Activated CD4-positive, alpha-beta memory T cell treated with anti-CD3 and anti-CD28 coated beads for 36 hours (primary cell): ENCODE results near the gene NTRK3. TPM values are rescaled to one million over a fixed set of nuclear protein-coding genes. Genes with fewer than 3 reads are reported as not detected.

ENCODE experiments used
- CTCF ChIA-PET: fragments of 350-600 bp; sonication (Branson Sonifier 250); formaldehyde crosslinking; loops from one replicate; lab custom pipeline; 2021; ENCODE audit warnings: antibody characterized with exemption, inconsistent platforms; lab: Charles Lee
- POLR2A ChIA-PET: fragments of 350-600 bp; sonication (Branson Sonifier 250); formaldehyde crosslinking; loops from one replicate; lab custom pipeline; 2021; ENCODE audit warnings: antibody characterized with exemption; lab: Charles Lee
- DNase-seq: peaks from one replicate; pipeline ENCODE4 v3.0.0-alpha.2; 2020
- H3K27ac Mint-ChIP-seq: one replicate; pipeline ENCODE4 v1.8.0; 2021; ENCODE audit warnings: mixed read lengths
- H3K27me3 Mint-ChIP-seq: one replicate; pipeline ENCODE4 v1.8.0; 2021; ENCODE audit warnings: mixed read lengths
- H3K36me3 Mint-ChIP-seq: one replicate; pipeline ENCODE4 v1.8.0; 2021; ENCODE audit warnings: mixed read lengths
- H3K4me1 Mint-ChIP-seq: one replicate; pipeline ENCODE4 v1.8.0; 2021; ENCODE audit warnings: low read depth, mixed read lengths
- H3K4me3 Mint-ChIP-seq: one replicate; pipeline ENCODE4 v1.8.0; 2021; ENCODE audit warnings: mild to moderate bottlenecking, mixed read lengths
- H3K9me3 Mint-ChIP-seq: one replicate; pipeline ENCODE4 v1.8.0; 2021; ENCODE audit warnings: mixed read lengths
- intact Hi-C: fragments of 100-400 bp; cut with micrococcal nuclease; formaldehyde crosslinking; loops from one replicate; pipeline ENCODE4 v1.15.1; 2023
- total RNA-seq, 2 experiments: library from RNA; stranded (reverse); gene quantifications; one replicate each; pipeline ENCODE4 v1.2.3, GENCODE V29; 2021

Gene NTRK3
- total RNA-seq, 2 experiments from 2014 or later, result 0.78 to 0.85 TPM

DNA sequence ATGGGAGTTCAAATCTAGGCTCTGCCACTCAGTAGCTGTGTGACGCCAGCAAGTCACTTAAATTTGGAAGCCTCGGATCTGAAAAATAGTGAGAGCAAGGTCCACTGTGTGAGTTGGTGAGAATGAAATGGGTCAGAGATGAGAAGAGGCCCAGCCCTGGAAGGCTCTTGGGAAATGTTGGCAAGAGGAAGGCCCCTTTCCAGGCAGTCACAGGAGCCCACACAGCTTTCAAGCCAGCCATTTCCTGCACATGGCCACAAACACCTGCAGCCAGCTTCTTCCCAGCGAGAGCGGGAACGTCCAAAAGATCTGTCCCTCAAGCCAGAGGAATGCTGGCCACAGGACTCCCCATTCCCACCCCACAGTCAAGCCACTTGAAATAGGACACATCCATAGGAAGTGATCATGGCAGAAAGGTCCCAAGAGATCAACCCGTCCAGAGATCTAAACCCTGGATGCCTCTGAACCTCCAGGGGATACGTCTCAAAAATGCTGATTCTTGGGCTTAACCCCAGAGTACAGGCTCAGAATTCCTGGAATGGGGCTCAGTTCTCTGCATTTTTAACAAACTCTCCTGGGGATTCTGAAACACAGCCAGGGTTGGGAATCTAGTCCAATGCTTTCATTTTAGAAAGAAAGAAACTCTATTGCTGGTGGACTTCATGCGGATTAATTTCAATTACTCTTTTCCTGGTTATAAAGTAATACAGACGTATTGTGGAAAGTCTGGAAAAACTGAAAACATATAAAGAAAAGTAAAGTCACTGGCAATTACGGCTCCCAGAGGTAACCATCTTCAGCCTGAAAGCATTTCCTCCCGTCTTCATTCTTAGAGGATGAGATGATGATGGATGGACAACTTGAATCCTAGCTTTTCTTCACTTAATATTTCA, 35.9 kb downstream of the NTRK3 start:
- CTCF ChIA-PET, result interaction anchor here (0.6 kb wide), 1 partner anchor 19 kb away, joined by 3 read pairs; no protein-coding TSS in a partner anchor
- H3K4me1 Mint-ChIP-seq, result no peaks in the 10 kb centered on the region
- H3K4me3 Mint-ChIP-seq, result no peak overlapping the region
- intact Hi-C loops, result no loop called here
- H3K9me3 Mint-ChIP-seq, result no peaks in the 10 kb centered on the region
- H3K27me3 Mint-ChIP-seq, result peaks cover 4% of the 10 kb centered on the region
- no peaks in the 10 kb centered on the region for H3K36me3 Mint-ChIP-seq
- DNase-seq, result no peak
- no peak overlapping the region for H3K27ac Mint-ChIP-seq
- POLR2A ChIA-PET, result no interaction called here

DNA sequence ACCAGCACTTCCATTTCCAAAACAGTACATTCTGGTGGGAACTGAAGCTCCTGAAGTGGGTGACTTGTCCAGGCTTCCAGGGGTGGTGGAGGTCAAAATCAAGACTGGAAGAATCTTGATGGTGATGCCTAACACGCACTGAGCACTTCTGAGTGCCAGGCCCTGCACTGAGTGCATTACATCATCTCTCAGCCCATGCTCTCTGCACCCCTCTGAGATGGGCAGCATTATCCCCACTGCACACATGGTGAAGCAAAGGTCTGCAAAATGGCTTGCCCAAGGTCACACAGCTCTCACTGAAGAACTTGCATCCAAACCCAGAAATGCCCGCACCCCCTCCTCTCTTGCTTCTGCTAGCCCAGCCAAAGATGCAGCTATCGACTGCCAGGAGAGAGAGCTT, 36.9 kb downstream of the NTRK3 start:
- ChIA-PET CTCF (interaction anchor here (0.6 to 1.1 kb wide), 2 partner anchors 22 to 31 kb away, joined by 3 to 4 read pairs; no protein-coding TSS in a partner anchor), POLR2A (no interaction called here)
- H3K9me3 Mint-ChIP-seq, result no peaks in the 10 kb centered on the region
- DNase-seq, result no peak
- H3K27me3 Mint-ChIP-seq, result no peaks in the 10 kb centered on the region
- H3K27ac Mint-ChIP-seq, result no peak overlapping the region
- no peaks in the 10 kb centered on the region for H3K36me3 Mint-ChIP-seq
- intact Hi-C loops, result no loop called here
- H3K4me3 Mint-ChIP-seq, result no peak overlapping the region
- no peaks in the 10 kb centered on the region for H3K4me1 Mint-ChIP-seq

DNA sequence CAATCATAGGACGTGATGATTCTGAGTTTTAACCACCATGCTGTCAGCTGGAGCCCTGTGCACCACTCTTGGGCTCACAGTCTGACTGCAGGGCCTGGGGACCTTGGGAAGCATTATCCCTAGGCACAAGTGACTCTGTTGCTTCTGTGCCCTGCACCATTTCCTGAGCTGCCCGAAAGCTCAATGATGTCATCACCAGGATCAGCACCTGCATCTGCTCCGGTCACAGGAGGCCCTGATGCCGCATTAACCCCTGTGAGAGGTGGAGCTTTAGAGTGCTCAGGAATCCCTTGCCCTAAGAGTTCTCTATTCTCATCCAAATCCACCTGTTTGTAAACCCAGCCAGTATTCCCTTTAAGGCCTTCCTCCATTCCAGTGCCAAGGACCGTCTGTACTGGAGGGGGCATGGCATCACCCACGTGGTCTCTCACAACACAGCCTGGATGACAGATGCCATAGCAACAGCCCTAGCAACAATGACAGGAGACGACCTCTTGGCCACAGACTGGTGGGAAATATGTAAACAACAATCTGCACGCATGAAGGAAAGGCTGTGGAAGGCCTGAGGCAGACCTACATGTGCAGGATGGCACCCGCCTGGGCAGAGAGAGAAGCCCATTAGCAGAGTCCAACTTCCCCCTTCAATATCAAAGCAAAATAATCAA, 37.9 kb downstream of the NTRK3 start:
- Mint-ChIP-seq H3K4me1 (no peaks in the 10 kb centered on the region), H3K36me3 (no peaks in the 10 kb centered on the region), H3K27ac (no peak overlapping the region), H3K4me3 (no peak overlapping the region), H3K27me3 (no peaks in the 10 kb centered on the region), H3K9me3 (no peaks in the 10 kb centered on the region)
- CTCF ChIA-PET, result interaction anchor here (1.1 kb wide), 1 partner anchor 23 kb away, joined by 3 read pairs; no protein-coding TSS in a partner anchor
- intact Hi-C loops, result no loop called here
- POLR2A ChIA-PET, result no interaction called here
- DNase-seq, result no peak

DNA sequence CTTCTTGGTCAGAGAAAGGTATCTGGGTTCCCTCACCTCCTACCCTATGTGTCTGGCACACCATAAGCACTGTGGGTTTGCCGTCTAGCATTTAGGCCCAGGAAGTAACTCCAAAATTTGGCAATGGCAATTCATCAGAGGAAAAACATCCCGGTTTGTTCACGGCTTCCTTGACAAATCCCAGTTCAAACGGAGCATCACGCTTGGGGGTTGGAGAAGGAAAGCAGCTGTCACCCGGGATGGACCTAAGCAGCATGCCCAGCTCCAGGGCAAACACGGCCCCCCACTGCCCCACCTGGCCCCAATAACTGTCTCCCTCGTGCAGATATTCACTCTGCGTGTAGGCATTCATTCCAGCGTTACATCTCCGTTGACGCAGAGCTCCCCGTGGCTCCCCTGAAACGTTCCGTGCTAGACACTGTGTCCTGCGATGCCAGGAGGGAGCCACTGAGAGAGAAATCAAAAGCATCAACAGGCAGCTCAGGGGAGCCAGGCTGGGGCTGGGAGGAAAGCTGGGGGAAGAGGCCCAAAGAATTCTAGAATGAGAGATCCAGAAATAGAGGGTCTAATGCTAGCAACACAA, 41.4 kb downstream of the NTRK3 start:
- intact Hi-C loops, result no loop called here
- peaks cover under 1% of the 10 kb centered on the region for H3K27me3 Mint-ChIP-seq
- H3K4me3 Mint-ChIP-seq, result no peak overlapping the region
- CTCF ChIA-PET, result interaction anchor here (1.6 kb wide), 1 partner anchor 31 kb away, joined by 8 read pairs; no protein-coding TSS in a partner anchor
- no peaks in the 10 kb centered on the region for H3K36me3 Mint-ChIP-seq
- H3K27ac Mint-ChIP-seq, result no peak overlapping the region
- POLR2A ChIA-PET, result no interaction called here
- DNase-seq, result no peak
- H3K4me1 Mint-ChIP-seq, result no peaks in the 10 kb centered on the region
- H3K9me3 Mint-ChIP-seq, result no peaks in the 10 kb centered on the region

DNA sequence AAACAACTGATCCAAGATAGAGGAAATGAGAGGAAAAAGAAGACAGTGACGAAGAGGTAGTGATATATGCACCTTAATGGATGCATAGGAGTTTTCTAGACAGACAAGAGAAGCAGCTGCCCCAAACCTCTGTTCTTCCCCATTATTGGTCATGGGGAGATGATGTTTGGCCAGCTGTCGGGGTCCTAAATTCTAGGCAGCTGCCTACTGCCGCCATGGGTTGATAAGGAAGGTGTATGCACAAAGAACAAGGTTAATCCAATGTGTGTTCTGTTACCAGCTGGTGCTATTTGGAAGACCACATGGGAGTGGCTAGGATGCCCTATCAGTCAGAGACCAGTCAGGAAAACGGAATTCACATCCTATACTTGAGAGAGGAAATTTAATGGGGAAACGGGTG, 47.4 kb downstream of the NTRK3 start:
- ChIA-PET CTCF (no interaction called here), POLR2A (no interaction called here)
- no peaks in the 10 kb centered on the region for H3K9me3 Mint-ChIP-seq
- no peak for DNase-seq
- peaks cover 10% of the 10 kb centered on the region for H3K27me3 Mint-ChIP-seq
- intact Hi-C loops, result no loop called here
- H3K4me1 Mint-ChIP-seq, result no peaks in the 10 kb centered on the region
- no peaks in the 10 kb centered on the region for H3K36me3 Mint-ChIP-seq
- H3K4me3 Mint-ChIP-seq, result no peak overlapping the region
- H3K27ac Mint-ChIP-seq, result no peak overlapping the region

DNA sequence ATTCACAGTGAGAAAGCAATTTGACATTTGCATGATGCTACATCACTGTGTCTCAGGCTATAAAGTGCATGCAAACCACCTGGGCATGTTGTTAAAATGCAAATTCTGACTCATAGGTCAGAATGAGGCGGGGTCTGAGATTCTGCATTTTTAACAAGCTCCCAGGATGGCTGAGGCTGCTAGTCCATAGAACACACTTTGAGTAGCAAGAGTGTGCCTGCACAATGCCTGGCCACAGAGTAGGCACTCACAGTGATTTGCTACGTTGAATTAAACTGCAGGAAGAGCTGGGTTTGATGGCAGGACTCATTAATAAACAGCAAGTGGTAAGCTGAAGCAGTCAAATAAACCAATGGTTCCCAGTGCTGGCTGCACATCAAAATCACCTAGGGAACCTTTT, 48.1 kb downstream of the NTRK3 start:
- peaks cover 11% of the 10 kb centered on the region for H3K27me3 Mint-ChIP-seq
- H3K36me3 Mint-ChIP-seq, result no peaks in the 10 kb centered on the region
- H3K27ac Mint-ChIP-seq, result no peak overlapping the region
- intact Hi-C loops, result no loop called here
- H3K4me1 Mint-ChIP-seq, result no peaks in the 10 kb centered on the region
- ChIA-PET POLR2A (no interaction called here), CTCF (interaction anchor here (1.2 kb wide), 1 partner anchor 1977 kb away, joined by 3 read pairs; no protein-coding TSS in a partner anchor)
- no peak overlapping the region for H3K4me3 Mint-ChIP-seq
- DNase-seq, result no peak
- no peaks in the 10 kb centered on the region for H3K9me3 Mint-ChIP-seq

DNA sequence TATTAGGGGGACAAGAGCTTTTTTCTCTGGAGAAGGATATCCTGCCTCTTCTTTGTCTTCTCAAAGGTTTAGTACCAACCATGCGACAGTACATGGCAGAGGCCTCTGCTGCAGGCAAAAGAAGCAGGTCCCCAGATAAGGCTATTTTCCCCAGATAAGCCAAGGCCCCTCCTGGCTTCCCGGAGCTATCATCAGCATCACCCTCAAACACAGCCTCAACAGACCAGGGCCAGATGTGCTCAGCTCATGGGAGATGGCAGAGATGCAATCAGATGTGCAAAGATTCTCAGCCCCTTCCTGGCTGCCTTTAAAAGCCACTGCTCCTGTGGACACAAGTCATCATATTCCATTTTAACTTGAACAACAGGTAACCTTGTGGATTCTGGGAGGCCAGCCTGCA, 49.0 kb downstream of the NTRK3 start:
- POLR2A ChIA-PET, result no interaction called here
- intact Hi-C loops, result no loop called here
- Mint-ChIP-seq H3K9me3 (no peaks in the 10 kb centered on the region), H3K4me1 (no peaks in the 10 kb centered on the region), H3K36me3 (no peaks in the 10 kb centered on the region), H3K27me3 (peaks cover 15% of the 10 kb centered on the region), H3K4me3 (no peak overlapping the region), H3K27ac (no peak overlapping the region)
- no peak for DNase-seq
- CTCF ChIA-PET, result interaction anchor here (1.2 kb wide), 1 partner anchor 1976 kb away, joined by 3 read pairs; no protein-coding TSS in a partner anchor

DNA sequence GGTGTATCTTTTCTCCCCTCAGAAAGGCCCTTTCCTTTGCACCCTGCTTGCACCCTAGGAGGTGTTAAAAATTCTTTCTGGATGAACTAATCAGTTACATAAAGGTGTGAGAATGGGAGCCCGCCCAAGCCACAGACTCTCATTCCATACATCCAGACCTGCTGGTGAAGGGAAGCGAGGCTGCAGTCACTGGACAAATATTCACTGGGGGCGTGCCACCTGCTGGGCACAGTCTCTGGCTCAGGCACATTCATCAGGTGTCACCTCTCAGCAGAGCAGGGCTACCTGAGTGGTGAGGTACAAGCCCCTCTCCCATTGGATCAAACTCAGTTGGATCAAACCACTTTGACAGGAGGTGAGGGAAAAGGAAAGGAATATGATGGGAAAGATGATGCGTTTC, 52.0 kb downstream of the NTRK3 start:
- Mint-ChIP-seq H3K27me3 (peaks cover 13% of the 10 kb centered on the region), H3K36me3 (no peaks in the 10 kb centered on the region), H3K9me3 (no peaks in the 10 kb centered on the region), H3K4me3 (no peak overlapping the region), H3K4me1 (no peaks in the 10 kb centered on the region), H3K27ac (no peak overlapping the region)
- no peak for DNase-seq
- intact Hi-C loops, result no loop called here
- ChIA-PET POLR2A (no interaction called here), CTCF (no interaction called here)

DNA sequence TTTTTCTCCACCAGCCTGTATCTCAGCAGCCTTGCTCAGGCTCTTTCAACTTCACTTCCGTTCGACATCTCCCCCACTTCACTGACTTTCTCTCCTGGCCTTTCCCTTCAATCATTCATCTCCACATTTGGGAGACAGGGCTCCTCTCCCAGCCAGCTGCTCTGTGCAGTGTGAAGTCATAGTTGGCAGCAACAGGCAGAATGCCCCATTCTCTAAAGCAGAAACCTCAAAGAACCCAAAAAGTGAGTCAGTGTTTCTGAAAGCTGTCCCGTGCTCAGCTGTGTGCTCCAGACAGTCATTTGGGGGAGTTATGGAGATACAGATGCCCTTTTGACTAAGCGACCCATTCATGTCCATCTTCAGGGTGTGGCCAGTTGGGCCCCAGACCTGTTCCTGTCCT, 54.3 kb downstream of the NTRK3 start:
- DNase-seq, result no peak
- H3K27ac Mint-ChIP-seq, result no peak overlapping the region
- H3K4me1 Mint-ChIP-seq, result no peaks in the 10 kb centered on the region
- no peaks in the 10 kb centered on the region for H3K36me3 Mint-ChIP-seq
- H3K9me3 Mint-ChIP-seq, result no peaks in the 10 kb centered on the region
- ChIA-PET CTCF (interaction anchor here (0.6 kb wide), 1 partner anchor 18 kb away, joined by 3 read pairs; no protein-coding TSS in a partner anchor), POLR2A (no interaction called here)
- intact Hi-C loops, result no loop called here
- peaks cover 5% of the 10 kb centered on the region for H3K27me3 Mint-ChIP-seq
- no peak overlapping the region for H3K4me3 Mint-ChIP-seq

DNA sequence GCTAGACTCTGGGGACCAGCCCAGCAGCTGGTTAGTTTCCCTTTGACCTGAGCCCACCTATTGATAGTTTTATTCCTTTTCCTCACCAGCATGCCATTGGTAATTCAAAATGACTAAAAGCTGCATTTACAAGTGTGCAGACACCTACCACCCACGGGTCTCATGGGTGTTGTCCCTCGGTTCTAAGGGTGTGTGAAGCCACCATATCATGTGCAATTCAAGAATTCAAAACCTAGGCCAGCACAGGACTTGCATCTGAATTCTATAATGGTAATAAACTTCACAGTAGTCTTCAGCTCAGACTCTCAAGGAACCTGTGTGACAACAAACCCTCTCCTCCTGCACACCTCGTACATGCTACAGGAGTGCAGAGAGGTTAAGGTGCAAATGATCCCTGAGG, 55.3 kb downstream of the NTRK3 start:
- Mint-ChIP-seq H3K9me3 (no peaks in the 10 kb centered on the region), H3K27me3 (peaks cover 5% of the 10 kb centered on the region), H3K4me1 (no peaks in the 10 kb centered on the region), H3K36me3 (no peaks in the 10 kb centered on the region), H3K4me3 (no peak overlapping the region), H3K27ac (no peak overlapping the region)
- intact Hi-C loops, result no loop called here
- POLR2A ChIA-PET, result no interaction called here
- DNase-seq, result no peak
- CTCF ChIA-PET, result no interaction called here

DNA sequence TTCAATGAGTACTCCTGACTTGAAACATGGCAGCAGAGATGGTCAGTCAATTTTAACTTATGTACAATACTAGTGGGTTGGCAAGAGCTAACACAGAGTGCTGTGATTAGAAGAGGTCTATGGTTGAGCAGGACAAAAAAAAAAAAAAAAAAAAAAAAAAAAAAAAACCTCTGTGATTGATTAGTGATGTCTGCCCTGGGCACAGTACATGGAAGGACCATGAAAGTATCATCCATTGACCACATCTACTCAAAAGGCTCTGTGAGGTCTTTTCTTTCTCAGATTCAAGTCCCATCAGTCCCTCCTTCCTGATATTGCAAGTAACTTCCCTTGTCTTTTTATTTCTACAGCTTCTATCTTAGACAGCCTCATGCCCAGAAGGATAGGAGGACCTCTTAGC, 59.6 kb downstream of the NTRK3 start:
- H3K9me3 Mint-ChIP-seq, result no peaks in the 10 kb centered on the region
- intact Hi-C loops, result no loop called here
- H3K27me3 Mint-ChIP-seq, result no peaks in the 10 kb centered on the region
- H3K4me1 Mint-ChIP-seq, result no peaks in the 10 kb centered on the region
- no peak overlapping the region for H3K4me3 Mint-ChIP-seq
- H3K27ac Mint-ChIP-seq, result no peak overlapping the region
- ChIA-PET CTCF (no interaction called here), POLR2A (no interaction called here)
- no peak for DNase-seq
- no peaks in the 10 kb centered on the region for H3K36me3 Mint-ChIP-seq

DNA sequence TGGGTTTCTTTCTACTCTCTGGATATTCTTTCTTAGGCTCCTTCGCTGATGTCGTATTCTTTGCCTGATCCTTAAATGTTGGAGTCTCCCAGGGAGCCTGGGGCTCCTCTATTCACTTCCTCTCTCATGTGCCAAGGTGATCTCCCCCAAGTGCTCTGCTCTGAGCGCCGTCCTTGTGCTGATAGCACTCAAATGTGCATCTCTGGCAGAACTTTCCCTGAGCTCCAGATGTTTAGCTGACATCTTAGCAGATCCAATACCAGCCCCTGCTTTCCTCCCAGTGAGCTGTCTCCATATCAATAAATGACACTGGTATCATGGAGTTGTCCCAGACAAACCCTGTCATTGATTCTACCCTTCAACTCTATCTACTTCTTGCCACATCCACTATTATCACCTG, 62.4 kb downstream of the NTRK3 start:
- Mint-ChIP-seq H3K4me3 (no peak overlapping the region), H3K27ac (no peak overlapping the region), H3K4me1 (no peaks in the 10 kb centered on the region), H3K36me3 (no peaks in the 10 kb centered on the region), H3K27me3 (no peaks in the 10 kb centered on the region), H3K9me3 (no peaks in the 10 kb centered on the region)
- no peak for DNase-seq
- POLR2A ChIA-PET, result no interaction called here
- CTCF ChIA-PET, result no interaction called here
- intact Hi-C loops, result no loop called here
